Prostate gland (tissue), 2 donors: ENCODE results near the gene GNLY.

ENCODE experiments used
- CTCF ChIP-seq, 4 experiments: fragments of 200-600 bp in 2 of 4; fragments of 450-650 bp in 2 of 4; sonication (generic) in 2 of 4; IDR thresholded peaks; 1 replicate in 3 of 4; 2 replicates in 1 of 4; pipeline ENCODE4 v1.5.1; 2016 to 2019; ENCODE audit warnings: antibody characterized with exemption in 4 of 4, mild to moderate bottlenecking in 2 of 4, moderate library complexity in 2 of 4
- POLR2A ChIP-seq: fragments of 450-650 bp; IDR thresholded peaks from one replicate; pipeline ENCODE4 v1.6.1; 2016; ENCODE audit warnings: antibody characterized with exemption, mild to moderate bottlenecking
- POLR2AphosphoS5 ChIP-seq: sonication (generic); formaldehyde crosslinking; IDR thresholded peaks from one replicate; pipeline ENCODE4 v1.6.1; 2017; ENCODE audit warnings: antibody characterized with exemption

GRCh38 chr2:85690932-85691331 is 3.2 kb upstream of the GNLY start:
- TF ChIP-seq POLR2A, result no peak
- no peak for TF ChIP-seq CTCF (IDR thresholded peaks at IDR 0.05)
- no peak for TF ChIP-seq POLR2AphosphoS5
